NCI-H1930 (cell line): Measurements from ENCODE around the gene FAM131B.

ENCODE experiments used
- DNase-seq, 2 experiments: peaks; one replicate each; lab custom pipeline; 2025; lab: John Stamatoyannopoulos, UW

The FAM131B gene

GRCh38 chr7:143382126-143382790, 19.7 kb upstream of the FAM131B start:
- DNase-seq: no peak

- no peak for DNase-seq
Measured at GRCh38 chr7:143381427-143382125, 19.1 kb upstream of the FAM131B start.

GRCh38 chr7:143380646-143381426, 18.3 kb upstream of the FAM131B start, which contains the start of gene ZYX:
ZYX (plus strand) TSS chr7:143381345; CDS start chr7:143381572, 227 bp downstream.
- DNase-seq: peak; percentile 70 to 79

- peak; percentile 68 to 80 for DNase-seq
Measured at GRCh38 chr7:143380260-143380645, 17.7 kb upstream of the FAM131B start.

GRCh38 chr7:143379611-143380259, 17.2 kb upstream of the FAM131B start:
- no peak for DNase-seq

- DNase-seq: no peak
Measured at GRCh38 chr7:143376396-143376795, 13.9 kb upstream of the FAM131B start.

- no peak for DNase-seq
Measured at GRCh38 chr7:143375298-143376034, 13.0 kb upstream of the FAM131B start.

GRCh38 chr7:143374561-143374960, 12.0 kb upstream of the FAM131B start:
- no peak for DNase-seq

- DNase-seq: no peak
Measured at GRCh38 chr7:143373255-143373794, 10.8 kb upstream of the FAM131B start.

GRCh38 chr7:143372070-143372469, 9.6 kb upstream of the FAM131B start:
- DNase-seq: no peak

- no peak for DNase-seq
Measured at GRCh38 chr7:143369678-143370651, 7.5 kb upstream of the FAM131B start.

- DNase-seq: no peak
Measured at GRCh38 chr7:143368387-143368786, 5.9 kb upstream of the FAM131B start.

GRCh38 chr7:143367972-143368371, 5.5 kb upstream of the FAM131B start:
- no peak for DNase-seq

- no peak for DNase-seq
Measured at GRCh38 chr7:143363016-143363937, 764 bp upstream of the FAM131B start.

GRCh38 chr7:143361552-143362130, 872 bp downstream of the FAM131B start:
- DNase-seq: no peak

- DNase-seq: no peak
Measured at GRCh38 chr7:143360788-143361551, 1.5 kb downstream of the FAM131B start.

- no peak for DNase-seq
Measured at GRCh38 chr7:143359771-143360353, 2.7 kb downstream of the FAM131B start.
